GM12872 (cell line): ENCODE data around the gene TKFC.

Source experiments
- TF ChIP-seq, protein P1 (sequence below): IDR thresholded peaks from 3 replicates; pipeline ENCODE4 v1.5.1; 2011; ENCODE audit warnings: low read depth, mild to moderate bottlenecking, low read length, moderate library complexity; ENCODE audit not compliant: insufficient read depth

The TKFC gene

DNA sequence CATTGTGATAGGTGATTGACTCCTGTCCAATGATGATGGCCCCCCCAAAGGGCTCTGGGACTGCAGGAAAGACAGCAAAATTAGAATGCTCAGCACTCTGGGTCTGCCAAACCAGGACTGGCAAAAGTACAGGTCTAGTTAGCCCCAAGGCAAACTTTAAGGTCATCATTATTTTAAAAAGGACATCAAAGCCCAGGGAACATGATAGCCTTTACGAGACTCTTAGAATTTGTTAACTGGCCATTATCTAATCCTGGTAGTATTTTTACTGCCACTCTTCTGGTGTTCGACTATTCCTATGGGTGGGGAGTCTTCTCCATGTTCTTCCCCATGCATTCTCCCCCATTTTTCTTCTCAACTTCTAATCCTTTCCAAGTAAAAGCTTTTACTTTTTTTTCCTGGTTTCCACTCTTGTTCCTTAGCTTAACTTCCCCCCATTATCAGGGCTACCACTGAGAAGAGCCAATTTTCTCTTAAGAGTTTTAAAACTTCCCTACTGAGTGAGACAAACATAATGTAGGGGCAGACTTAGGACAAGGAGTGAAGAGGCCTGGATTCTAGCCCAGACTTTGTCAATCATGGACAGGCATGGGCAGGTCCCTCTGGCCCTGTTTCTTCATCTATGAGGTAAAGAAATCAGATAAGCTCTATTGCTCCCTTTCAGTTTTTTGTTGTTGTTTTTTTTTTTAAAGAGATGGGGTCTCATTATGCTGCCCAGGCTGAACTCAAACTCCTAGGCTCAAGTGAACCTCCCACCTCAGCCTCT lies 7.2 kb upstream of the TKFC start:
- TF ChIP-seq, protein P1, sequence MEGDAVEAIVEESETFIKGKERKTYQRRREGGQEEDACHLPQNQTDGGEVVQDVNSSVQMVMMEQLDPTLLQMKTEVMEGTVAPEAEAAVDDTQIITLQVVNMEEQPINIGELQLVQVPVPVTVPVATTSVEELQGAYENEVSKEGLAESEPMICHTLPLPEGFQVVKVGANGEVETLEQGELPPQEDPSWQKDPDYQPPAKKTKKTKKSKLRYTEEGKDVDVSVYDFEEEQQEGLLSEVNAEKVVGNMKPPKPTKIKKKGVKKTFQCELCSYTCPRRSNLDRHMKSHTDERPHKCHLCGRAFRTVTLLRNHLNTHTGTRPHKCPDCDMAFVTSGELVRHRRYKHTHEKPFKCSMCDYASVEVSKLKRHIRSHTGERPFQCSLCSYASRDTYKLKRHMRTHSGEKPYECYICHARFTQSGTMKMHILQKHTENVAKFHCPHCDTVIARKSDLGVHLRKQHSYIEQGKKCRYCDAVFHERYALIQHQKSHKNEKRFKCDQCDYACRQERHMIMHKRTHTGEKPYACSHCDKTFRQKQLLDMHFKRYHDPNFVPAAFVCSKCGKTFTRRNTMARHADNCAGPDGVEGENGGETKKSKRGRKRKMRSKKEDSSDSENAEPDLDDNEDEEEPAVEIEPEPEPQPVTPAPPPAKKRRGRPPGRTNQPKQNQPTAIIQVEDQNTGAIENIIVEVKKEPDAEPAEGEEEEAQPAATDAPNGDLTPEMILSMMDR, result no peak

- TF ChIP-seq, protein P1, result no peak
These were observed 5.4 kb upstream of the TKFC start for GRCh38 chr11:61327669-61328071.

- TF ChIP-seq, protein P1, result no peak
These were observed 4.7 kb upstream of the TKFC start for GRCh38 chr11:61328351-61328750.

- TF ChIP-seq, protein P1, result no peak
These were observed 3.2 kb upstream of the TKFC start for GRCh38 chr11:61329871-61330270.

DNA sequence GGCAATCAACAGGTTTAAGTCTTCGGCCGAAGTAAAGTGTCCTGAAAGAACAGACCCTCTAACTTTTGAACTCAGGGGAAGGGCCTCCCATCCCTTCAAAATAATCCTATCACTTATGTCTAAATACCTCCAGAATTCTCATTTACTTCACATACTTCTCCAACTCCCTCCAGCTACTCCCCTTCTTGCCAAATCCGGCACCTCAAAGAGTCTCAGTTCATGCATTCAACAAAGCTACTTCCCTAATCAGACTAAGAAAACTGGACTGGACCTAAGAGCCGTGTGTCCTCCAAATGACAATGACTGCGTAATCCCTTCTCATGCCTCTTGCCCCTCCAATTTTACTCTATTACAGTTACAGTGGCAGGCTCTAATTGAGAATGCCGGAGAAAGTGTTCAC lies 1.4 kb upstream of the TKFC start:
- TF ChIP-seq, protein P1, result no peak

DNA sequence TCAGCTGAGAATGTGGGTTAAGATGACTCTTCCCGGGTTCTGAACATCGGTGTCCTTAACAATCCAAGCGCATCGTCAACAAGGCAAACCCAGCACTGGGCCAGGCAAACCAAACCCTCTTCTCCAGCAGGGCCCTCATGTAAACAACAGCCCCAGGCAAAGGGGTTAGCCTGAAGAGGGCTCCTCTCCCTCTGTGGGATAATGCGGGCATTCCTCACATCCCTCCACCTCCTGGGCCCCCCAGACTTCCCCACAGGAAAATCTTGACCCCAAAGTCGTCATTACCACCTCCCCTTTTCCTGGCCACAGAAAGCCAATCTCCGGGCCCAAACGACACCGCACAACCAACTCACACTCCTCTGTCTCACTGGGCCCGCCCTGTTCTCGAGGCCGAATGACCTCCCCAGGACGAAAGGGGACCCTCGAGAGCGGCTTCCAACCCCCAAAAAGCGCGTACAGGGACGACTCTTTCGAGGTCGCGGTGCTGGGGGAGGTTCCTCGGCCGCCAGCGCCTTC lies 689 bp upstream of the TKFC start:
- TF ChIP-seq, protein P1, result no peak

GRCh38 chr11:61333550-61334433 lies 764 bp downstream of the TKFC start:
- TF ChIP-seq, protein P1, result no peak
